GM12878 (cell line): Measurements from ENCODE around the gene CCDC182. TPM values are rescaled to one million over a fixed set of nuclear protein-coding genes. Genes with fewer than 3 reads are reported as not detected.

Experiments used
- ATAC-seq: fragments of 200-7000 bp; cut with Tn5 transposase; 3 replicates; pipeline ENCODE4 v1.9.1; 2020; ENCODE audit warnings: mild to moderate bottlenecking, moderate library complexity
- BruUV-seq: library from RNA; stranded (reverse); fragments of 400-500 nt; replicated peaks from 2 replicates; lab custom pipeline; 2021; lab: Mats Ljungman, UMichigan
- CTCF ChIA-PET: fragments of 300-600 bp; sonication (Branson Sonifier 250); formaldehyde crosslinking; extraction: SDS; loops from one replicate; lab custom pipeline; 2021; ENCODE audit warnings: inconsistent platforms; lab: Yijun Ruan, JAX
- POLR2A ChIA-PET: fragments of 350-600 bp; formaldehyde crosslinking; extraction: SDS; loops from one replicate; lab custom pipeline; 2021; ENCODE audit warnings: inconsistent platforms; lab: Charles Lee
- RAD21 ChIA-PET: fragments of 300-600 bp; sonication (Branson Sonifier 250); formaldehyde crosslinking; loops from one replicate; lab custom pipeline; 2023; ENCODE audit warnings: antibody characterized with exemption; ENCODE audit not compliant: unreplicated experiment; lab: Charles Lee
- SMC1A ChIA-PET: fragments of 300-600 bp; sonication (Branson Sonifier 250); formaldehyde crosslinking; loops from one replicate; lab custom pipeline; 2023; ENCODE audit not compliant: unreplicated experiment, uncharacterized antibody; lab: Charles Lee
- DNase-seq: peaks from one replicate; pipeline ENCODE4 v3.0.0-alpha.2; 2011; ENCODE audit warnings: low read depth, low spot score
- FAIRE-seq: peaks from 3 replicates; lab custom pipeline; 2011; peaks lifted over from hg19 to GRCh38; lab: Jason Lieb, UNC
- H2AFZ ChIP-seq: 2 replicates; pipeline ENCODE4 v1.6.0; 2011; ENCODE audit warnings: low read depth, low read length, control low read depth; ENCODE audit not compliant: control insufficient read depth
- H3K27ac ChIP-seq: 2 replicates; pipeline ENCODE4 v1.5.1; 2011; ENCODE audit warnings: control low read depth; ENCODE audit not compliant: control insufficient read depth, insufficient read depth
- H3K27me3 ChIP-seq, 2 experiments: replicated peaks in 1 of 2; 2 replicates each; pipeline versions ENCODE4 v1.6.0 to v1.6.1; 2011; ENCODE audit warnings: low read length in 1 of 2; ENCODE audit not compliant: control insufficient read depth in 2 of 2, insufficient read depth in 2 of 2
- H3K36me3 ChIP-seq, 2 experiments: 2 replicates each; pipeline ENCODE4 v1.5.1; 2011; ENCODE audit warnings: low read length in 1 of 2; ENCODE audit not compliant: control insufficient read depth in 2 of 2, insufficient read depth in 2 of 2
- H3K4me1 ChIP-seq: 2 replicates; pipeline ENCODE4 v1.6.1; 2011; ENCODE audit warnings: mild to moderate bottlenecking, low read length, moderate library complexity, mixed read lengths; ENCODE audit not compliant: control insufficient read depth, insufficient read depth
- H3K4me2 ChIP-seq: 2 replicates; pipeline ENCODE4 v1.6.0; 2011; ENCODE audit warnings: control low read depth; ENCODE audit not compliant: control insufficient read depth, insufficient read depth
- H3K4me3 ChIP-seq: fragments of 200-600 bp; sonication (generic); 2 replicates; pipeline ENCODE4 v1.5.1; 2016
- H3K79me2 ChIP-seq: 2 replicates; pipeline ENCODE4 v1.6.0; 2011; ENCODE audit warnings: low read length; ENCODE audit not compliant: control insufficient read depth, insufficient read depth
- H3K9ac ChIP-seq: 2 replicates; pipeline ENCODE4 v1.8.0; 2011; ENCODE audit warnings: low read length, control low read depth, mixed read lengths; ENCODE audit not compliant: control insufficient read depth, insufficient read depth
- H3K9me3 ChIP-seq: replicated peaks from 3 replicates; pipeline ENCODE4 v1.5.1; 2011; ENCODE audit warnings: mild to moderate bottlenecking, low read length; ENCODE audit not compliant: control insufficient read depth, insufficient read depth
- H4K20me1 ChIP-seq: 2 replicates; pipeline ENCODE4 v1.6.0; 2011; ENCODE audit not compliant: control insufficient read depth, insufficient read depth
- BCLAF1 ChIP-seq: fragments of 450-650 bp; IDR thresholded peaks from 2 replicates; pipeline ENCODE4 v1.6.1; 2017; ENCODE audit warnings: antibody characterized with exemption, mild to moderate bottlenecking, moderate library complexity
- EED ChIP-seq: sonication (generic); IDR thresholded peaks from 2 replicates; pipeline ENCODE4 v1.6.1; 2016; ENCODE audit warnings: antibody characterized with exemption, low read depth
- EGR1 ChIP-seq, 2 experiments: IDR thresholded peaks; 1 replicate in 1 of 2; 2 replicates in 1 of 2; pipeline ENCODE4 v1.6.1; 2011 to 2012; ENCODE audit warnings: low read depth in 2 of 2, low read length in 2 of 2, borderline replicate concordance in 1 of 2, mild to moderate bottlenecking in 1 of 2, moderate library complexity in 1 of 2
- EP300 ChIP-seq, 2 experiments: fragments of 150-350 bp in 1 of 2; IDR thresholded peaks; 2 replicates each; pipeline ENCODE4 v1.6.1; 2011 to 2012; ENCODE audit warnings: low read depth in 2 of 2, low read length in 2 of 2, borderline replicate concordance in 1 of 2, improper control_type of control experiment in 1 of 2, inconsistent platforms in 1 of 2; ENCODE audit not compliant: control insufficient read depth in 1 of 2
- ETV6 ChIP-seq, 2 experiments: fragments of 450-650 bp in 1 of 2; IDR thresholded peaks in 1 of 2; conservative IDR thresholded peaks in 1 of 2; 2 replicates each; pipeline ENCODE4 v1.6.1; 2014; ENCODE audit warnings: antibody characterized with exemption in 1 of 2, borderline replicate concordance in 1 of 2, low read depth in 1 of 2, mild to moderate bottlenecking in 1 of 2, moderate library complexity in 1 of 2
- IKZF1 ChIP-seq: fragments of 450-650 bp; conservative IDR thresholded peaks from 2 replicates; pipeline ENCODE4 v1.6.1; 2017; ENCODE audit warnings: antibody characterized with exemption, mild to moderate bottlenecking
- KLF5 ChIP-seq: fragments of 450-650 bp; IDR thresholded peaks from 2 replicates; pipeline ENCODE4 v1.6.1; 2014; ENCODE audit warnings: mild to moderate bottlenecking; ENCODE audit not compliant: partially characterized antibody
- MEF2A ChIP-seq: IDR thresholded peaks from 2 replicates; pipeline ENCODE4 v1.6.1; 2011; ENCODE audit warnings: low read depth, mild to moderate bottlenecking, low read length, moderate library complexity; ENCODE audit not compliant: insufficient read depth
- NFIC ChIP-seq: IDR thresholded peaks from 2 replicates; pipeline ENCODE4 v1.6.1; 2012; ENCODE audit warnings: low read depth, mild to moderate bottlenecking, inconsistent platforms, low read length, moderate library complexity
- NKRF ChIP-seq: fragments of 450-650 bp; conservative IDR thresholded peaks from 2 replicates; pipeline ENCODE4 v1.6.1; 2017; ENCODE audit warnings: mild to moderate bottlenecking, moderate library complexity
- PKNOX1 ChIP-seq: fragments of 450-650 bp; IDR thresholded peaks from 2 replicates; pipeline ENCODE4 v1.6.1; 2016; ENCODE audit warnings: mild to moderate bottlenecking
- SMAD1 ChIP-seq: fragments of 450-650 bp; IDR thresholded peaks from 2 replicates; pipeline ENCODE4 v1.6.1; 2018; ENCODE audit warnings: mild to moderate bottlenecking, low read depth; ENCODE audit not compliant: partially characterized antibody
- SPI1 ChIP-seq: IDR thresholded peaks from 2 replicates; pipeline ENCODE4 v1.6.1; 2011; ENCODE audit warnings: low read depth, mild to moderate bottlenecking, low read length, moderate library complexity, borderline replicate concordance; ENCODE audit not compliant: insufficient read depth
- ZZZ3 ChIP-seq: IDR thresholded peaks from 2 replicates; pipeline ENCODE4 v1.6.1; 2011; ENCODE audit warnings: low read depth; ENCODE audit not compliant: control insufficient read depth, insufficient read length
- WGBS: methylation state at CpG from one replicate; pipeline ENCODE4 v1.1.6; 2016; ENCODE audit warnings: low lambda C conversion rate; ENCODE audit not compliant: insufficient replicate concordance, insufficient coverage; ENCODE audit errors: missing lambda C conversion rate; 5-methylcytosine and 5-hydroxymethylcytosine counted together
- in situ Hi-C: fragments of 300-500 bp; cut with MboI; formaldehyde crosslinking; loops from 9 replicates; pipeline ENCODE4 v1.14.3; 2018; ENCODE audit warnings: mixed read lengths
- intact Hi-C: fragments of 100-400 bp; cut with micrococcal nuclease; formaldehyde crosslinking; loops from one replicate; pipeline ENCODE4 v1.14.2; 2022; ENCODE audit not compliant: unreplicated experiment
- polyA plus RNA-seq, 11 experiments: library from polyadenylated mRNA; depleted of rRNA in 4 of 11; unstranded in 6 of 11; stranded (reverse) in 5 of 11; fragments of >200 nt; fragmentation: Nextera tagmentation in 4 of 11; fragmentation: Illumina TruSeq in 1 of 11; extraction: Ambion mirVana in 4 of 11; extraction: Trizol in 1 of 11; gene quantifications; 1 replicate in 1 of 11; 2 replicates in 10 of 11; pipeline versions ENCODE4 v1.2.1 to v1.2.3, GENCODE V29; 2011 to 2016; ENCODE audit warnings: inconsistent platforms in 2 of 11, missing spikeins in 2 of 11, low read depth in 1 of 11
- total RNA-seq, 4 experiments: library from RNA; depleted of rRNA in 3 of 4; stranded (reverse); fragments of >200 nt in 3 of 4; fragmentation: Illumina TruSeq in 1 of 4; extraction: Trizol in 1 of 4; gene quantifications; 2 replicates each; pipeline versions ENCODE4 v1.2.1 to v1.2.3, GENCODE V29; 2013 to 2021

CCDC182 gene
- total and polyA plus RNA-seq, 10 of the 15 experiments (the other 5 are each of a cell fraction or from before 2014, with no cell fraction given) = not detected

GRCh38 chr17:57724026-57724728 is 20.9 kb downstream of the CCDC182 start:
- H3K4me2 ChIP-seq = peak overlapping the region; percentile 82
- CTCF ChIA-PET = interaction anchor here (0.8 to 1.5 kb wide), 4 partner anchors 12 to 109 kb away, joined by 3 to 4 read pairs (median 4); no protein-coding TSS in a partner anchor
- ATAC-seq = peak; percentile 87
- TF ChIP-seq PKNOX1 (peak; percentile 87), SPI1 (peak; percentile 59), ETV6 (conservative IDR thresholded peaks at IDR 0.05 in 1 of 2, IDR thresholded peaks at IDR 0.05 in 1 of 2; ENCODE audit: borderline replicate concordance in 1 of 2, low read depth in 1 of 2) (peak in 1 of 2 experiments; percentile 19; a peak in 1 of 4 replicates), IKZF1 (0 out of 2 replicates have a peak, but pooled peaks have one; percentile 19), EGR1 (IDR thresholded peaks at IDR 0.05; ENCODE audit: borderline replicate concordance in 1 of 2, low read depth in 2 of 2, low read length in 2 of 2) (no peak), SMAD1 (no peak), MEF2A (no peak), NKRF (no peak), EED (peak; percentile 26), KLF5 (no peak), EP300 (IDR thresholded peaks at IDR 0.05; ENCODE audit: borderline replicate concordance in 1 of 2, control insufficient read depth in 1 of 2, low read depth in 2 of 2, low read length in 2 of 2) (no peak), BCLAF1 (no peak), NFIC (no peak), ZZZ3 (no peak)

More at GRCh38 chr17:57724026-57724728, 20.9 kb downstream of the CCDC182 start:
- in situ Hi-C loops = no loop called here
- Histone ChIP-seq H2AFZ (no peak overlapping the region; the same call in 1 of the 2 replicates), H4K20me1 (no peaks in the 10 kb centered on the region; the same call in 1 of the 2 replicates), H3K9ac (no peak overlapping the region), H3K4me3 (no peak overlapping the region; the same call in 1 of the 2 replicates), H3K36me3 (no peaks in the 10 kb centered on the region), H3K79me2 (no peaks in the 10 kb centered on the region), H3K27ac (no peak overlapping the region), H3K4me1 (peaks cover 18% of the 10 kb centered on the region), H3K27me3 (no peaks in the 10 kb centered on the region; a peak in 1 of 4 replicates), H3K9me3 (no peaks in the 10 kb centered on the region)
- intact Hi-C loops = no loop called here
- FAIRE-seq (peak; percentile 84), DNase-seq (peak; percentile 32)
- RAD21 ChIA-PET = interaction anchor here (1.7 kb wide), 1 partner anchor 24 kb away, joined by 5 read pairs; no protein-coding TSS in a partner anchor
- 32% methylated on average over 14 of the region's 14 CpGs for WGBS
- SMC1A ChIA-PET = interaction anchor here (0.5 to 1.3 kb wide), 4 partner anchors 15 to 589 kb away, joined by 3 to 4 read pairs (median 3); no protein-coding TSS in a partner anchor
- BruUV-seq = no TSS peak
- POLR2A ChIA-PET = interaction anchor here (1.0 kb wide), 1 partner anchor 138 kb away, joined by 4 read pairs; no protein-coding TSS in a partner anchor
